Medulla oblongata (tissue), 1 donor: Measurements from ENCODE around the gene ZDHHC14.
"Not testable (repeated sequence)": the region's sequence is repeated elsewhere in the genome, so short reads cannot be mapped to it uniquely, and the experiment has no call there.

ENCODE experiments used
- DNase-seq: peaks from one replicate; pipeline ENCODE4 v3.0.0-alpha.2; 2015; ENCODE audit errors: extremely low spot score

ZDHHC14 gene

DNA sequence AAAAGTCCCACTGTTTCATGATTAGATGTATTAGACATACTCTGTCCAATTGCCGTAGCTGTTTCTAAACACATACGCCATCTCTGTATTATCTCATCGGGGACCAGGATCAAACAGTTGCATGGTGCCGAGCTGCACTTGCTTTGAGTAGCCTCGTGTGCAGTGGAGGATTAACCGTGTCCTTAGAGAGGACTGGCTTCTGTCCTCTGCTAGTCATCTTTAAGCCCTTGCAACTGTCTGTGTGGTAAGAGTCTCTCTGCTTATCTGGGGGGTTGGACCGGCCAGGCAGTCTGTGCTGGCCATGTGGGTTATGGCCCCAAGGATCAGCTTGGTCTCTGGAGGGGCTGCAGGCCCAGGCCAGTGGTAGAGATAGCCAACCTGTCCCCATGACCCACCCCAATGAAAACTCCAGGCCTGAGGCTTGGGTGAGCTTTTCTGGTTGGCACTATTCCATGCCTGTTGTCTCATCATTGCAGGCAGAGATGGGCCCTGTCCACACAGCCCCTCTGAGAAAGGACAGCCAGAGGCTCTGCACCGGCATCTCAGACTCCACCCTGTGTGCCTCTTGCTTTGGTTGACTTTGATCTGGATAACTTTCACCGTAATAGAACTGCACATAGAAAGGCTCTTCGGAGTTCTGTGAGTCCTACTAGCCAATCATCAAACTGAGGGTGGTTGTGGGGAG, 304.7 kb downstream of the ZDHHC14 start:
- DNase-seq: no peak

DNA sequence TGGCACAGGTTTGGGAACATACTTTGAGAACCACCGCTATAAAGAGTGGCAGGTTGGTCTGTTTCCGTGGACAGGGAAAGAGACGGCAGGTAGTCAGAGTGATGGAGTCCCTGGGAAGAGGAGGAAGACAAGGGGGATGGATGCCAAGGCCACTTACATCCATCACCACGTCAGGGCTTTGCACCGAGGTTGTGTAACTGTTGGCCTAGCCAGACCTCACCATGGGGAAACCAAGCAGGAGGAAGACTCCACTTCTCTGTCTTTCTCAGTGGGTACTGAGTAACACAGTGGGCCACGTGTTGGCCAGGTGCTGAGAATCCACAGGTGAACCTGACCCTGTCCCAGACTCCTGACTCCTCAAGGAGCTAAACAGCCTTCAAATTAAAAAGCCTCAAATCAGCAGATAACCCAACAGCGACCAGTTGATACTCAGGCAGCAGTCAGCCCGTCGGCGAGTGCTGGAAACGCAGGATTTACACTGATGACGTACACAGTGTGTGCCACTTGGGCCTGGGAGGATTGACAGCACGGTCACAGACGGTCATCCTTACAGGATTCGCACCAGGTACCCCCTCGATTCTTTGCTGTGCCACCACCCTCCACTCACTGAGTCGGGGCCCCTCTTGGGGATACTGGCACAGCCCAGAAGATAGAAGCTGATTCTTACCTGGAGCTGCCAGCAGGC, 307.4 kb downstream of the ZDHHC14 start:
- DNase-seq: no peak

- DNase-seq: peak; percentile 16
Measured at GRCh38 chr6:157688960-157689599, 308.1 kb downstream of the ZDHHC14 start.

DNA sequence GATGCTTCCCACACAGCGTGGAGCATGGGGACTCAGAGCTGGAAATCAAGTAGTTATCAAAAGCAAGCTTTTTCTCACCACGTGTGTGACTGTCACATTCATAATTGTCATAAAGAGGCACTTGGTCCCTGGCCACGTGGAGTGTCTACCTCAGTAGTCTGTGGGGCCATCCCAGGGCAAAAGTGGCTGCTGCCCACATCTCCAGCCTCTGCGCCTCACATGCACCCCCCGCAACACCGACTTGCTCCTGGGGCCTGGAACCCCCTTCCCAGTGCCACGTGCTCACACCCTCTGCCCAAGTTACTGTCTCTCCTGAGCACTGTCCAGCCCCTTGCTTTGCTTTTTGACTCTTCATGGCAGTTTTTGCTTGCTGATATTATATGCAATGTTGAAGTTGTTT, 308.9 kb downstream of the ZDHHC14 start:
- no peak for DNase-seq

GRCh38 chr6:157690441-157691210, 309.6 kb downstream of the ZDHHC14 start:
- no peak for DNase-seq

GRCh38 chr6:157691621-157692020, 310.6 kb downstream of the ZDHHC14 start:
- not testable (repeated sequence) for DNase-seq

- no peak for DNase-seq
Measured at GRCh38 chr6:157693867-157694266, 312.9 kb downstream of the ZDHHC14 start.

DNA sequence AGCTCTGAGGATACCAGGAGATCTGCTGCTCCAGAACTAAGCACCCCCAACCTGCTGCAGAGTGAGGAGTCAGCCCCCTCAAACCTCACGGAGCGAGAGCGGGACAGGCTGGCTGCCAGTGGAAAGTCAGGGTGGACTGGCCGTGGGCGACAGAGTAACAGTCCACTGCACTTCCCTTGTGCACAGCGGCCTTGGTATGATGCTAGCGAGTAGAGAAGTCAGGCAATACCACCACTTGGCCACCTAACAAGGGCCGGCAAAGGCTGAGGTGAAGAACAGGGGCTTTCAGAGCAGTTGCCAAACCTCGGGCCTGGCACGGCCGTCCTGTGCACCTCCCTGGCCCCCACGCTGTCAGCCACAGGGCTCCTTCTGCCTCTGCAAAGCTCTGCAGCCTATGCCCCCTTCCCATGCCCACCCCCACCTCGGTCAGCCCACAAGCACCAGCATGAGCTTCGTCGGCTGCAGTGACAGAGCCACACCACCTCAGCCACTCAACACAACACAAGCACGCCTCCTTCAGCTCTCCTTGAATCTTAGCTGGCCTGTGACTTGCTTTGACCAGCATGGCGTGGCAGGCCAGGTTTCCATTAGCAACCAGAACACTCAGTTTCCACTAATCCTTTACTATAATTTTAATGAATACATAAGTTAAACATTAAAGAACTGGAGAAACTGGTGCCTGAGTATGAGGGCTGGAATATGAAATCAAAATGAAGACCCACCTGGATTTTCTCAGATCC, 314.5 kb downstream of the ZDHHC14 start:
- DNase-seq: no peak

GRCh38 chr6:157699777-157700636, 319.0 kb downstream of the ZDHHC14 start:
- DNase-seq: no peak

- DNase-seq: not testable (repeated sequence)
Measured at GRCh38 chr6:157706351-157706750, 325.4 kb downstream of the ZDHHC14 start.

DNA sequence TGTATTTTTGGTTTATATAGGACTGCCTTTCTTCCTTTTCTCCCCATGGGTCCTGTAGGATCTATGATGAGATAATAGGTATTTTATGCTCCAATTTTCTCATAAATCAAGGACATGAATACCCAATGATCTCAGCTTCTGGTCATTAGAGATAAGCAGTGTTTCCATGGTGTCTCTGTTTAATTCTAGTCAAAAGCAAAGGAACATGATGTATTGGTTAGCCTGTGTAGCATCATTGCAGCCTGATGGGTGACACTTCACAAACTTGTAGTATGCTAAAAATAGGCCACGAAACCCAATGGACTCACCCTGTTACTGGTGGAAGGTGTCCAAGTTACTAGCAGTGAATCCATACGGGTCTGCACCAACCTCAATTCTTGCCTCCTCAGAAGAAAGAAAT, 325.9 kb downstream of the ZDHHC14 start:
- DNase-seq: no peak

GRCh38 chr6:157707576-157707975, 326.6 kb downstream of the ZDHHC14 start:
- DNase-seq: no peak

- DNase-seq: no peak
Measured at GRCh38 chr6:157708239-157708638, 327.2 kb downstream of the ZDHHC14 start.

DNA sequence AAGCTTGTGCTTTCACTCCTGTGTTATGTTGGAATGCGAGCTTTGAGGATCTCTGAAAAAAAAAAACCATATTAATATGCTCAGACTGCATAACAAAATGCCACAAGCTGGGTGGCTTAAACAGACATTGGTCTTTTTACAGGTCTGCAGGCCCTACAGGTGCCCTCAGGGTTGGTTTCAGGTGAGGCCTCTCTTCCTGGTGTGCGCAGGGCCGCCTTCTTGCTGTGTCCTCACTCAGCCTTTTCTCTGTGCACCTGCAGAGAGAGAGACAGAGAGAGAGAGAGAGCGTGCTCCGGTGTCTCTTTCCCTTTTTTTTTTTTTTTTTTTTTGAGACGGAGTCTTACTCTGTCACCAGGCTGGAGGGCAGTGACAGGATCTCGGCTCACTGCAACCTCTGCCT, 327.9 kb downstream of the ZDHHC14 start:
- DNase-seq: no peak

DNA sequence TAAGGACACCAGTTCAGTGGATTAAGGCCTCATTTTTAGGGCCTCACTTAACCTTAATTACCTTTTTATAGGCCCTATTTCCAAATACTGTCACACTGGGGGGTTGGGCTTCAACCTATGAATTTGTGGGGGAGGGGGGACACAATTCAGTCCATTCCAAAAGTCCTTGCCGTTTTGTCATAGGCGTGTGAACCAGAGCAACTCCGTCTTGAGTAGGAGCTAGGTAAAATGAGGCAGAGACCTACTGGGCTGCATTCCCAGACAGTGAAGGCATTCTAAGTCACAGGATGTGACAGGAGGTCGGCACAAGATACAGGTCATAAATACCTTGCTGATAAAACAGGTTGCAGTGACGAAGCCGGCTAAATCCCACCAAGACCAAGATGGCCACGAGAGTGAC, 328.6 kb downstream of the ZDHHC14 start:
- no peak for DNase-seq

DNA sequence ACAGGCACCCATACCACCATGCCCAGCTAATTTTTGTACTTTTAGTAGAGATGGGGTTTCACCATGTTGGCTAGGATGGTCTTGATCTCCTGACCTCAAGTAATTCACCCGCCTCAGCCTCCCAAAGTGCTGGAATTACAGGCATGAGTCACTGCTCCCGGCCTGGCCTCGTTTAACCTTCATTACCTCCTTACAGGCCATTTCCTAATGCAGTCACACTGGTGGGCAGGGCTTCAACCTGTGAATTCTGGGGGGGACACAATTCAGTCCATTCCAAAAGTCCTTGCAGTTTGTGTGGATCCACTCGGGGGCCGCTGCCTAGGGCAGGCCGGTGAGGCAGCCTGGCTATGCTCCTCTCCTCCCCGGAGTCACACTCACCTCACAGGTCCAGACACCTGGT, 329.6 kb downstream of the ZDHHC14 start:
- DNase-seq: no peak

DNA sequence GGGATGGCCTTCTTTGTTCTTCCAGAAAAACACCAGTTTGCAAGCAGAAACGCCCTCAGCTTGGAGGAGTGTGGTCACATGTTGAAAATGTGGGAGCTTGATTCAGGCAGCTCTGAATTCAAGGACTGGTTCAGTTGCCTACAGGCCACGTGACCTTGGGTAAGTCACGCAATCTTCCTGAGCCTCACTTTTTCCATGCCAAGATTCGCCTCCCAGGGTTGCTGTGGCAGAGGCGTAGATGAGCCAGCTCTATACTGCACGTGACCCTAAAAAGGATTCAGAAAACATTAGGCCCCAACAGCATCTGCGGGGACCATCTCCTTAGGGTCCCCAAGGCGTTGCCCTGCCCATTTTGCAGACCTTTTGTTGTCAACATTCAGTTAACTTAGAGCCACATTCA, 330.1 kb downstream of the ZDHHC14 start:
- DNase-seq: no peak

- no peak for DNase-seq
Measured at GRCh38 chr6:157712585-157713295, 331.8 kb downstream of the ZDHHC14 start.

- no peak for DNase-seq
Measured at GRCh38 chr6:157713451-157714152, 332.6 kb downstream of the ZDHHC14 start.
